ENCODE results near the gene CYP4V2.
"Not testable (repeated sequence)": the region's sequence is repeated elsewhere in the genome, so short reads cannot be mapped to it uniquely, and the experiment has no call there.

CYP4V2 gene

DNA sequence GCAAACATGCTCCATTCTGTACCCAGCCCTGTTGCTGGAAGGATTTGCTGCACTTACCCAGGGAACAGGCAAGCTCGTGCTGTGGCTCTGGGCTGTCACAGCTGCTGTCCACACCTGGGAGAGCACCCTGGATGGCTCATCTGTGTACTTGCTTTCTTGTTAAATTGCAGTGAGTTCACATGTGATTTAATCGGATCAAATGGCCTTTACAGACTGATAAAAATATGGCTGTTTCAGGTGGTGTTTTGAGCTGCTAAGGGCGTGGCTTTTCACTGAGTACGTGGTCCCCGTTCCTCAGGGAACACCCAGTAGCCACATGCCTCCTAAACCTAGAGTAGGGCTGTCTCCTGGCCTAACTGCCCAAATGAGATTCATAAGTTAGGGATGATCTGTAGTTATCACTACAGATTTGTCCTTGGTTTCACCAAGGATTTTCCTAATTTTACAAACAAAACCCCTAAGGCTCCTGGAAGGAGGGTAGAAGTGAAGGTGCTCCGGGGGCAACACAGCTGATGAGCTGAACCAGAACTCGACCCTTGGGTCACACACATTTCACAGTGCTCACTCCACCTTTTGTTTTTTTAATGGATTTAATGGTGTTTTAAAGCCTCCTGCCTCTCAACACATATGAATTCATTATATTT is 49.6 kb downstream of the CYP4V2 start:
- DNase-seq (ENCODE audit: low spot score in 2 of 2): no peak
- no peaks in the 10 kb centered on the region for H3K4me1 Mint-ChIP-seq
- H3K4me3 Mint-ChIP-seq: no peak overlapping the region
- no peak for ATAC-seq
- H3K27ac Mint-ChIP-seq: no peak overlapping the region
- no peaks in the 10 kb centered on the region for H3K9me3 Mint-ChIP-seq
- H3K36me3 Mint-ChIP-seq: peaks cover 1% of the 10 kb centered on the region

DNA sequence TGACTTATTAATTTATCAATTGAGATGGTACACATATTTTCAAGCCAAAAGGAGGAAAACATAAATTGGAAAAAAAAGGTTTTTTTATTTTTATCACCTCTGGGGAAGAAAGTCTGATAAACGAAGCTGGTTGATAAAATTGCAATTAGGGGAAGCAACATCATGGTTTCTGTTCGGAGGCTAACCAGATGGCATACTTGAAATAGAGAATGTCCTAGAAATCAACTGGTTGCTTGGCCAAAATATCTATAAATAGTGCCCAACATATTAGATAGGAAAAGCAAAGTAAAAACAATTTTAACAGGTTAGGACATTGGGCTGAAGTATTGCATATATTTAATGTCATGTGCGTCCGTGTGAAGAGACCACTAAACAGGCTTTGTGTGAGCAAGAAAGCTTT is 50.2 kb downstream of the CYP4V2 start:
- DNase-seq (ENCODE audit: low spot score in 2 of 2): no peak
- Mint-ChIP-seq H3K27ac (no peak overlapping the region), H3K9me3 (no peaks in the 10 kb centered on the region), H3K4me3 (no peak overlapping the region), H3K4me1 (no peaks in the 10 kb centered on the region), H3K36me3 (peaks cover 4% of the 10 kb centered on the region)
- no peak for ATAC-seq

DNA sequence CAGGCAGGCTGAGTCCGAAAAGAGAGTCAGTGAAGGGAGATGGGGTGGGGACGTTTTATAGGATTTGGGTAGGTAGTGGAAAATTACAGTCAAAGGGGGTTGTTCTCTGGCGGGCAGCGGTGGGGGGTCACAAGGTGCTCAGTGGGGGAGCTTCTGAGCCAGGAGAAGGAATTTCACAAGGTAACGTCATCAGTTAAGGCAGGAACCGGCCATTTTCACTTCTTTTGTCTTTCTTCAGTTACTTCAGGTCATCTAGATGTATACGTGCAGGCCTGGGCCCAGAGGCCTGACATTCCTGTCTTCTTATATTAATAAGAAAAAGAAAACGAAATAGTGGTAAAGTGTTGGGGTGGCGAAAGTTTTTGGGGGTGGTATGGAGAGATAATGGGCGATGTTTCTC is 50.7 kb downstream of the CYP4V2 start:
- H3K36me3 Mint-ChIP-seq; H3K4me3 Mint-ChIP-seq; DNase-seq (ENCODE audit: low spot score in 2 of 2); ATAC-seq; H3K9me3 Mint-ChIP-seq; H3K4me1 Mint-ChIP-seq; H3K27ac Mint-ChIP-seq: not testable (repeated sequence)

DNA sequence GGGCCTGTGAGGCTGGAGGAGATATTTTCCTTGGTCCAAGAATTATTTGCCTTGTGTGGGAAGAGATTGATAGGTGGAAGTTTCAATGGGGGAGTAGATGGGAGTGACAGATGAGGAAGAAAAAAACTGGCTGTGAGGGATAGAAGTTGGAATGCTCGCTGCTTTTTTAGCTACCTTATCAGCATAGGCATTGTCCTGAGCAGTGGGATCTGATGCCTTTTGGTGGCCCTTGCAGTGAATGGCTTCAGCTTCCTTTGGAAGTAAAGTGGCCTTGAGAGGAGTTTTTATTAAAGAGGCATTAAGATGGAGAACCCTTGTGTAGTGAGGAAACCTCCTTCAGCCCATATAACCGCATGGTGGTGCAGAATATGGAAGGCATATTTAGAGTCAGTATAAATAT is 52.0 kb downstream of the CYP4V2 start:
- peaks cover 4% of the 10 kb centered on the region for H3K36me3 Mint-ChIP-seq
- no peaks in the 10 kb centered on the region for H3K4me1 Mint-ChIP-seq
- no peak for ATAC-seq

DNA sequence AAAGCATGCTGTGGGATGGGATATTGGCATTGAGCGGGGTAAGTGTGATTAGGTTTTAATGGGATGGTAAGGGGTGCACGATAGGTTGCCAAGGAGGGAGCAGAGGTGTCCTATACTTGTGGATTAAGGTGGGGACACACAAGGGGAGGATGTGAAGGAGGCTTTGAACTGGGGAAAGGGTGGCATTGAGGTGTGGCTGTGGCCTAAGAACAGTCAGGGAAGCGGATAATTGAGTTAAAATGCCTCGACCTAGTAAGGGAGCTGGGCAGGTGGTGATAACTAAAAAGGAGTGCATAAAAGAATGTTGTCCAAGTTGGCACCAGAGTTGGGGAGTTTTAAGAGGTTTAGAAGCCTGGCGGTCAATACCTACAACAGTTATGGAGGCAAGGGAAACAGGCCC is 53.5 kb downstream of the CYP4V2 start:
- H3K27ac Mint-ChIP-seq: no peak overlapping the region
- H3K36me3 Mint-ChIP-seq: peaks cover 4% of the 10 kb centered on the region
- no peak overlapping the region for H3K4me3 Mint-ChIP-seq
- H3K9me3 Mint-ChIP-seq: no peaks in the 10 kb centered on the region
- DNase-seq (ENCODE audit: low spot score in 2 of 2): no peak
- H3K4me1 Mint-ChIP-seq: no peaks in the 10 kb centered on the region
- ATAC-seq: no peak

More for the DNA sequence above, 52.0 kb downstream of the CYP4V2 start:
- DNase-seq (ENCODE audit: low spot score in 2 of 2): no peak
- H3K9me3 Mint-ChIP-seq: no peaks in the 10 kb centered on the region
- H3K27ac Mint-ChIP-seq: no peak overlapping the region
- no peak overlapping the region for H3K4me3 Mint-ChIP-seq

DNA sequence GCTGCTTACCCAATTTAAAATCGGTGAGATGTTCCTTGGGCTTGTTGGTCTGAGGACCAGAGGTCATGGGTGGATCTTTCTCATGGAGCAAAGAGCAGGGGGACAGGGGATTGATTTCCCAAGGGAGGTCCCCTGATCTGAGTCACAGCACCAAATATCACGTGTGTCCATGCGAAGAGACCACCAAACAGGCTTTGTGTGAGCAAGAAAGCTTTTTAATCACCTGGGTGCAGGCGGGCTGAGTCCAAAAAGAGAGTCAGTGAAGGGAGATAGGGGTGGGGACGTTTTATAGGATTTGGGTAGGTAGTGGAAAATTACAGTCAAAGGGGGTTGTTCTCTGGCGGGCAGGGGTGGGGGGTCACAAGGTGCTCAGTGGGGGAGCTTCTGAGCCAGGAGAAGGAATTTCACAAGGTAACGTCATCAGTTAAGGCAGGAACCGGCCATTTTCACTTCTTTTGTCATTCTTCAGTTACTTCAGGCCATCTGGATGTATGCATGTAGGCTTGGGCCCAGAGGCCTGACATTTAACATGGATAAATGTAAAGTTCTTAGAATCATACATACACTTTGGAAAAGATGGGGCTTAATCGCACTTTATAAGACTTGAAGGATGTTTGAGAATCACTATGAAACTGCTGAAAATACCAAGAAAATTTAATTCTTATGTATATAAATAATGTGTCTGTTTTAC is 55.8 kb downstream of the CYP4V2 start:
- not testable (repeated sequence) for ATAC-seq; H3K36me3 Mint-ChIP-seq; H3K4me3 Mint-ChIP-seq; H3K27ac Mint-ChIP-seq; DNase-seq (ENCODE audit: low spot score in 2 of 2); H3K9me3 Mint-ChIP-seq; H3K4me1 Mint-ChIP-seq

DNA sequence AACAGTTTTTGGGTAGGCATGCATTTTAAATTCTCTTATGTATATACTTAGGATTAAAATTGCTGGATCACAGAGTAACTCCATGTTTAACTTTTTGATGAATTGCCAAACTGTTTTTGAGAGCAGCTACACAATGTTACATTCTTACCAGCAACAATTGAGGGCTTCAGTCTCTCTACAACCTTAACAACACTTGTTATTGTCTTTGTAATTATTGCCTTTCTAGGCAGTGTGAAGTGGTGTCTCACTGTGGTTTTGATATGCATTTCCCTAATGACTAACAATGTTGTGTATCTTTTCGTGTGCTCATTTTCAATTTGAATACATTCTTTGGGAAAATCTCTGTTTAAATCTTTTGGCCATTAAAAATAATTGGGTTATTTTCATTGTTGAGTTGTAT is 57.3 kb downstream of the CYP4V2 start:
- H3K4me1 Mint-ChIP-seq: no peaks in the 10 kb centered on the region
- ATAC-seq: no peak
- DNase-seq (ENCODE audit: low spot score in 2 of 2): no peak
- no peak overlapping the region for H3K4me3 Mint-ChIP-seq
- no peak overlapping the region for H3K27ac Mint-ChIP-seq
- no peaks in the 10 kb centered on the region for H3K9me3 Mint-ChIP-seq
- peaks cover 4% of the 10 kb centered on the region for H3K36me3 Mint-ChIP-seq

DNA sequence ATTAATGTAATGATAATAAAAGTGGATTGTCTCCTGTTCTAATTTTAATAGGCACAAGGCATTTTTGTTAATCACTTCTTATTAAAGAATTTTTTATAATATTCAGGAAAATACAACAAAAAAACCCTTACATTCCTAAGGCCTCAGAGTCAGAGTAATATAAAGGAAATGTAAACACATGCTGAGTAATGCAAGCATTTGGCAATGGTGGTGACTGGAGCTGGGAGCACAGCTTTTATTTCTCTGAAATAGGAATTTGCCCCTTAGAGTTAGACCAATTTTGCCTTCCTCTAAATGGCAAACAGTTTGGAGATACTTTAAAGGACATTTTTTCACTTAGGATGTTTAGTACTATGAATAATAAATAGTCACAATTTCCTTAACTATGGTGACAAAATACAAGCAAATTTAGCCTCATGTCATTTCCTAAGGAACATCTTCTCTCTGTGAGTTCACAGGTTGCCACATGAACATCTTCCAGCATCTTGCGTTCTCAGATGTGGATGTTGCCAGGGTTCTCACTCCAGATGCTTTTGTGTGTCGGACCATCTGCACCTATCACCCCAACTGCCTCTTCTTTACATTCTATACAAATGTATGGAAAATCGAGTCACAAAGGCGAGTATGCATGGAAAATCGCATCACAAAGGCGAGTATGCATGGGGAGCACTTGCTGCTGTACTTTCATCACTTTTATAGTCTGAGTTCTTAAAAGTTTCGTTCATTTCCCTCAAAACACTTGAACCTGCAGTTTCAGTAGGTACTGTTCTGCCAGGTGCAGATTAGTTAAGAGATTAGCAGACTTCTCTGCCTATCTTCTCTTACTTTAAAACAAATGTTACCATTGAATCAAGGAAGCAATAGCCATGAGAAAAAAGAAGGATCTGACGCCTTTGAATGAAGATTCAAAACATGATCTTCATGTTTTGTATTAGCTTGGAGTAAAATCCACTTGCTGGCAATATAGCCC is 58.7 kb downstream of the CYP4V2 start:
- Mint-ChIP-seq H3K27ac (no peak overlapping the region), H3K36me3 (peaks cover 4% of the 10 kb centered on the region), H3K4me3 (no peak overlapping the region), H3K9me3 (no peaks in the 10 kb centered on the region), H3K4me1 (no peaks in the 10 kb centered on the region)
- no peak for ATAC-seq
- no peak for DNase-seq (ENCODE audit: low spot score in 2 of 2)

DNA sequence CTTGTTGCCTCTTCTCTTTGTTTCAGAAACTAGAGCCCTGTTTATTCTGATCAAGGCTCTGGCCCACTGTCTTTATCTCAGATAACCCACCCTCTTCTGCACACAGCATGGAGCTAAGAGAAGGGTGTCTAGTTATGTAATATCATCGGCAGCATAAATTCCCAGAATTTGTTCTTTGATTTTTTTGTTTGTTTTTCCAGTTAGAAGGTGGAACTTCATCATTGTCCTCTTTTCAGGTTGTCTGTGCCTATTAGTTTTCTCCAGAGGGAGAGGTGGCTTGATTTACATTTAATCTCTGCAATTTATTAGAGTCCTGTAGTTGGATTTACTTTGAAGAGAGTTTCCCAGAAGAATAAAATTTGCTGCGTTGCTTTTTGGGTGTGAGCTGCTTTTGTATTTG is 59.4 kb downstream of the CYP4V2 start:
- ATAC-seq (no peak), DNase-seq (ENCODE audit: low spot score in 2 of 2) (no peak)
- H3K27ac Mint-ChIP-seq: no peak overlapping the region
- no peak overlapping the region for H3K4me3 Mint-ChIP-seq
- no peaks in the 10 kb centered on the region for H3K4me1 Mint-ChIP-seq
- H3K9me3 Mint-ChIP-seq: no peaks in the 10 kb centered on the region
- peaks cover 4% of the 10 kb centered on the region for H3K36me3 Mint-ChIP-seq

DNA sequence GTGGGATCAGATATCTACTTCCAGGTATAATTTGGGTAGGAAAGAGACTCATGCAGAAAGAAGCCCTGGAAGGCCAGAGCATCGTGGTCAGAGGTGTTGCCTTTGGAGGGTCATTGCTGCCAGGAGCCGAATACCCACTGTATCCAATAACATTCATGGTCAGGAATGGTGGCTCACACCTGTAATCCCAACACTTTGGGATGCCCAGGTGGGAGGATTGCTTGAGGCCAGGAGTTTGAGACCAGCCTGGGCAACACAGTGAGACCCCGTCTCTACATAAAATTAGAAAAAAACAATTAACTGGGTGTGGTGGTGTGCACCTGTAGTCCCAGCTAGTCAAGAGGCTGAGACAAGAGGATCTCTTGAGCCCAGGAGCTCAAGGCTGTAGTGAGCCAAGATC is 63.8 kb downstream of the CYP4V2 start:
- H3K27ac Mint-ChIP-seq: no peak overlapping the region
- H3K4me3 Mint-ChIP-seq: no peak overlapping the region
- DNase-seq (ENCODE audit: low spot score in 2 of 2): no peak
- H3K36me3 Mint-ChIP-seq: no peaks in the 10 kb centered on the region
- no peaks in the 10 kb centered on the region for H3K9me3 Mint-ChIP-seq
- H3K4me1 Mint-ChIP-seq: no peaks in the 10 kb centered on the region
- no peak for ATAC-seq

DNA sequence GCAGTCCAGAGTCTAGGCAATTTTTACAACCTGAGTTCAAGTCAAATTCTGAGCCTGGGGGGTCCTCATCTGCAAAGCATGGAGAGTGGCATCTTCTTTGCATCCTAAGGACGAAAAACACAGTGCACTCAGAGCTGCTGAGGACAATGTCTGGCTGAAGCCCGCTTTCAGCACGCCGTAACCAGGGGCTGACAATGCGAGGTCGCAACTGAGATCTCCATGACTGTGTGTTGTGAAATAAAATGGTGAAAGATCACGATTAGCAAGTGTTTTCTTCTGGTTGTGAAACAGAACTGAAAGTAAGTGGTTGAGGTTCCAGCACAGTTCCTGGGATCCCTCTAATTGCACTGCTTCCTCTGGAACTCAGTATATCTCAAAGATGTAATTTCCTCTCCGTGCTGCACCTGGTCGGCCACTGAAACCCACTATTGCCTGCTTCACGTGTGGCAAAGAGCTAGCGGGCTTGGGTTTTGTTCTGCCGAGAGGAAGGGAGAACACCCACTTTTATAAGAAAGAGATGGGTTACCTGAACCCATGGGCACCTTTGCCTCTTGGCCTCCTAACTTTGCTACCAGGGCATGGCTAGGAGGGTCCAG is 66.9 kb downstream of the CYP4V2 start:
- ATAC-seq: no peak
- H3K4me1 Mint-ChIP-seq: no peaks in the 10 kb centered on the region
- H3K9me3 Mint-ChIP-seq: no peaks in the 10 kb centered on the region
- no peak for DNase-seq (ENCODE audit: low spot score in 2 of 2)
- no peaks in the 10 kb centered on the region for H3K36me3 Mint-ChIP-seq
- H3K27ac Mint-ChIP-seq: no peak overlapping the region
- H3K4me3 Mint-ChIP-seq: no peak overlapping the region

DNA sequence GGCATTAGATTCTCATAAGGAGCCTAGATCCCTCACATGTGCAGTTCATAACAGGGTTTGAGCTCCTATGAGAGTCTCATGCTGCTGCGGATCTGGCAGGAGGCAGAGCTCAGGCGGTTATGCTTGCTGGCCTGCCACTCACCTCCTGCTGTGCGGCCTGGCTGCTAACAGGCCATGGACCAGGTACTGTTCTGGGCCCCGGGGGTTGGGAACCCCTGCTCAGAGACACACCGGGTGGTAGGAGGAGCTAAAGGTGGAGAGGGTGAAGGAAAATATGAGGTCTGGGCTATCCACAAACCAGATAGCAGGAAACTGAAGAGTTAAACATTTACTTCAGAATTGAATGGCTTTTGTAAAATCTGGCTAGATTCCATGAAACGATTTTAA is 68.7 kb downstream of the CYP4V2 start:
- DNase-seq (ENCODE audit: low spot score in 2 of 2) (no peak), ATAC-seq (no peak)
- Mint-ChIP-seq H3K9me3 (no peaks in the 10 kb centered on the region), H3K4me3 (no peak overlapping the region), H3K36me3 (no peaks in the 10 kb centered on the region), H3K27ac (no peak overlapping the region), H3K4me1 (no peaks in the 10 kb centered on the region)
